ENCODE data around the gene LPCAT2.

LPCAT2 gene

DNA sequence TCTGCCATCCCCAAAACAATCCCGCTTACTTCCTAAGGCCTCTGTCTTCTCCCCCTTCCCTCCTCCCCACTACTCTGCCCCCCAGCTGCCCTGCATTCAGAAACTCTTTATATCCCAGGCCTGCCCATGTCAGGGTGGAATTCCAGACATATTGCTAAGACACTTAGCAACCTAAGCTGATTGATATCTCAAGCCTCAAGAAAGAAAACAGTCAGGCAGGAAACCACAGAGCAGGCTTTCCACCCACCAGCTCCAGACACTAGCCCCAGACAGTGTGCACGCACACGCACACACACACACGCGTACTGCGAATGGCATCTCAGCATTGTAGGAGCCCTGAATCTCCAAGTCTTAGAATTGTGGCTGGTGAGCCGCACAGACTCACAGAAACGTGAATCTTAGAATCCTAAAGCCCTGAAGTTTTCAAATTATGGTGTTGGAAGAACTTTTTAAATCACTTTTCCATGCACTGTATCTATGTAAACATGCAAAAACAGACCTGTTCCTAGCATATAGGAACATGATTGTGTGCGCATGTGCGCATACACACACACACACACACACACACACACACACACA, 8.8 kb upstream of the LPCAT2 start:
- peaks cover 35% of the 10 kb centered on the region for H3K4me1 ChIP-seq
- no peak overlapping the region for H3K9ac ChIP-seq
- H3K27ac ChIP-seq: peak overlapping the region; percentile 24
- H3K9me3 ChIP-seq (ENCODE audit: control insufficient read depth, low read length): no peaks in the 10 kb centered on the region
- H3K4me3 ChIP-seq (ENCODE audit: low read depth, low read length): no peak overlapping the region
- H3K4me2 ChIP-seq (ENCODE audit: low read length): peak overlapping the region; percentile 50
- no peaks in the 10 kb centered on the region for H3K27me3 ChIP-seq (ENCODE audit: control insufficient read depth, insufficient read depth, low read length)
- H3K36me3 ChIP-seq (ENCODE audit: control insufficient read depth, insufficient read depth, low read length): no peaks in the 10 kb centered on the region
- H3K79me2 ChIP-seq: no peaks in the 10 kb centered on the region
- H2AFZ ChIP-seq: peak overlapping the region; percentile 85
- TF ChIP-seq, protein P1, sequence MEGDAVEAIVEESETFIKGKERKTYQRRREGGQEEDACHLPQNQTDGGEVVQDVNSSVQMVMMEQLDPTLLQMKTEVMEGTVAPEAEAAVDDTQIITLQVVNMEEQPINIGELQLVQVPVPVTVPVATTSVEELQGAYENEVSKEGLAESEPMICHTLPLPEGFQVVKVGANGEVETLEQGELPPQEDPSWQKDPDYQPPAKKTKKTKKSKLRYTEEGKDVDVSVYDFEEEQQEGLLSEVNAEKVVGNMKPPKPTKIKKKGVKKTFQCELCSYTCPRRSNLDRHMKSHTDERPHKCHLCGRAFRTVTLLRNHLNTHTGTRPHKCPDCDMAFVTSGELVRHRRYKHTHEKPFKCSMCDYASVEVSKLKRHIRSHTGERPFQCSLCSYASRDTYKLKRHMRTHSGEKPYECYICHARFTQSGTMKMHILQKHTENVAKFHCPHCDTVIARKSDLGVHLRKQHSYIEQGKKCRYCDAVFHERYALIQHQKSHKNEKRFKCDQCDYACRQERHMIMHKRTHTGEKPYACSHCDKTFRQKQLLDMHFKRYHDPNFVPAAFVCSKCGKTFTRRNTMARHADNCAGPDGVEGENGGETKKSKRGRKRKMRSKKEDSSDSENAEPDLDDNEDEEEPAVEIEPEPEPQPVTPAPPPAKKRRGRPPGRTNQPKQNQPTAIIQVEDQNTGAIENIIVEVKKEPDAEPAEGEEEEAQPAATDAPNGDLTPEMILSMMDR (IDR thresholded peaks at IDR 0.05): no peak

DNA sequence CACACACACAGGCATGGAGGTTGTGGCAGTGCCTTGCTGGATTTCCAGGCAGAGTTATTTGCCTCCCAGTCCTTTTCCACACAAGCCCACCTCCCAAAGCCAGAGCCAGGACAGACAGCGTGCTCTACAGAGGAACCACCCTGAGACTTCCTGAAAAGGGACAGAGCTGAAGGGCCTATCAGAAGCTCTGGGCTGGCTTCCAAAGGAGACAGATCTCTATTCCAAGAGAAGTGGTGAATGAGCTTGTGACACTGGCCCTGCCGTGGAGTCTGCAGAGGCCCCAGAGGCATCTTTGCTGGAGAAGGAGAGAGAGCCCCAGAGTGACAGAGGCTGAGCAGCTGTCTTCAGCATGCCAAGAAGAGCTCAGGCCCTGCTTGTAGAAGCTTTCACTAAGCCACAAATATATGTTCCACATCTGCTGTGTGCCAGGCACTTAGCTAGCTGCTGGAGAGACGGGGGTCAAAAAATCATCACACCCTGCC, 8.3 kb upstream of the LPCAT2 start:
- Histone ChIP-seq H3K27ac (peak overlapping the region; percentile 24), H3K27me3 (ENCODE audit: control insufficient read depth, insufficient read depth, low read length) (no peaks in the 10 kb centered on the region), H3K4me3 (ENCODE audit: low read depth, low read length) (no peak overlapping the region), H3K4me1 (peaks cover 32% of the 10 kb centered on the region), H3K36me3 (ENCODE audit: control insufficient read depth, insufficient read depth, low read length) (no peaks in the 10 kb centered on the region), H2AFZ (peak overlapping the region; percentile 85), H3K9me3 (ENCODE audit: control insufficient read depth, low read length) (no peaks in the 10 kb centered on the region), H3K79me2 (no peaks in the 10 kb centered on the region), H3K9ac (no peak overlapping the region), H3K4me2 (ENCODE audit: low read length) (peak overlapping the region; percentile 50)
- TF ChIP-seq, protein P1 (IDR thresholded peaks at IDR 0.05): no peak

DNA sequence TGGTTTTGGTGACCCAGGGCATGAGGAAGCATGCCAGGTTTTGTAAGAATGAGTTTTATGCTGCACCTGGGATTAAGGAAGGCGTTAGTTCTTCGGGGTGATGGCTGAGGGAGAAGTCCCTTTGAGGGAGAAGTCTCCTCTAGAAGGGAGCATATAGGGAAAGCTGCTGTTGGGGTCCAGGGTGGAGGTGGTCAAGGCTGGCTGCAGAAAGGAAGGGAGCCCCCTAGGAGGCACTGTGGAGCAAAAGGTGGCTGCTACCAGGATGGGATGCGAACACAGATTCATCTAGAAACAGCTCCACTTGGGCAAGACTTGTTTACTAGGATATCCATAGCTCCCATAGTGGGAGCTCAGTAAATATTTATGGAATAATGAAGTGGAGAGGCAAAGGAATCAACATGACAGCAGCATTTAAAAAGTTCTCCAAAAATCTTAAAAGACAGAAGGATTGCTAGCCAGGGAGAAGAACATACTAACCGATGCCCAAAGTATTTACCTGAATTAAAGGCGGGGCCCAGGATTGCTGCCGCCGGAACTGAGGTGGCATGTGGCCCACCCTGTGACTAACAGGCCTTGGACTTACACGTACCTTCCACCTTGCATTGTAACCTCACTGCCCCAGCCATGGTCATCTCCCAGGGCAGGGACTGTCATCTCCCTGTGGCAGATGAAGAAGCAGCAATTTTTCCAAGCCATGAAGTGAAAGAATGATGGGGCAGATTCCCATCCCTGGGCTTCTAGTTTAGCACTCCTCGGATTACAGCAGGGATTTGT, 7.1 kb upstream of the LPCAT2 start:
- TF ChIP-seq, protein P1 (IDR thresholded peaks at IDR 0.05): no peak
- Histone ChIP-seq H3K27ac (no peak overlapping the region), H2AFZ (no peak overlapping the region), H3K4me1 (peaks cover 32% of the 10 kb centered on the region), H3K9me3 (ENCODE audit: control insufficient read depth, low read length) (no peaks in the 10 kb centered on the region), H3K4me3 (ENCODE audit: low read depth, low read length) (no peak overlapping the region), H3K4me2 (ENCODE audit: low read length) (no peak overlapping the region), H3K36me3 (ENCODE audit: control insufficient read depth, insufficient read depth, low read length) (no peaks in the 10 kb centered on the region), H3K9ac (no peak overlapping the region), H3K27me3 (ENCODE audit: control insufficient read depth, insufficient read depth, low read length) (no peaks in the 10 kb centered on the region), H3K79me2 (no peaks in the 10 kb centered on the region)

DNA sequence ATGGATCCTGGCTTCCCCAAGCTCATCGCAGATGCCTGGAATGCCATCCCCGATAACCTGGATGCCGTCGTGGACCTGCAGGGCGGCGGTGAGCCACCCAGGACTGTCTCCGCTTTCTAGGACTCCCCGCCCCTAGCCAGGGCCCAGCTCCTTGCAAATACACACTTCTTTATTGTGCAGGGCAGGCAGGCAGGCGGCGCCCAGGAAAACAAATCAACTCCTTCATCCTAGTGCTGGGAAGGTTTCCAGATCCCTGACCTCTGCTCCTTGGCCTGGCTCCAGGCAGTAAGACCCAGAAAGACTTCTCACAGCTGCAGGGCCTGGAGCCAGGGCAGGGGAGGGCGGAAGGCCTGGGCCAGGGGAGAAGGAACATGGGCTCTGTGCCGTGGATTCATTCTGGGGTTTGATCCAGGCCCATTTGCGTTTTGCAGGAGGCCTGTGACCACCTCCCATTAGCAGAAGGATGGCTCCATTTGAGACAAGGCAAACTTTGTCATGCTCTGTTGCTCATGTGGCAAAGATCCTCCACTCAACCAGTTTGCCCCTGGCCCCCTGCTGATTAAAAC, 6.0 kb upstream of the LPCAT2 start:
- H3K4me2 ChIP-seq (ENCODE audit: low read length): no peak overlapping the region
- H3K79me2 ChIP-seq: no peaks in the 10 kb centered on the region
- no peak overlapping the region for H3K4me3 ChIP-seq (ENCODE audit: low read depth, low read length)
- H3K9ac ChIP-seq: no peak overlapping the region
- no peaks in the 10 kb centered on the region for H3K36me3 ChIP-seq (ENCODE audit: control insufficient read depth, insufficient read depth, low read length)
- H3K27me3 ChIP-seq (ENCODE audit: control insufficient read depth, insufficient read depth, low read length): no peaks in the 10 kb centered on the region
- peak overlapping the region; percentile 74 for H2AFZ ChIP-seq
- peak overlapping the region; percentile 45 for H3K27ac ChIP-seq
- no peaks in the 10 kb centered on the region for H3K9me3 ChIP-seq (ENCODE audit: control insufficient read depth, low read length)
- TF ChIP-seq, protein P1 (IDR thresholded peaks at IDR 0.05): no peak
- peaks cover 32% of the 10 kb centered on the region for H3K4me1 ChIP-seq
